SK-N-SH treated with all-trans-retinoic acid at 6 μM for 48 hours (cell line): ENCODE measurements around the gene PTPN1.

Experiments
- ATAC-seq: fragments of 200-7000 bp; cut with Tn5 transposase; 3 replicates; pipeline ENCODE4 v1.9.1; 2020; ENCODE audit warnings: mild to moderate bottlenecking, moderate library complexity
- ARNTL ChIP-seq: fragments of 450-650 bp; formaldehyde crosslinking; IDR thresholded peaks from 2 replicates; pipeline ENCODE4 v1.5.0; 2020; ENCODE audit warnings: low read depth, mild to moderate bottlenecking, moderate library complexity, borderline replicate concordance
- BACH2 ChIP-seq: fragments of 250-450 bp; sonication (Bioruptor Pico); IDR thresholded peaks from 2 replicates; pipeline ENCODE4 v1.9.0; 2021; ENCODE audit warnings: mild to moderate bottlenecking, borderline replicate concordance
- CREB5 ChIP-seq: fragments of 250-450 bp; sonication (Bioruptor Pico); IDR thresholded peaks from 2 replicates; pipeline ENCODE4 v1.5.1; 2020; ENCODE audit warnings: low read depth, mild to moderate bottlenecking, moderate library complexity
- CSDC2 ChIP-seq: fragments of 250-450 bp; sonication (Bioruptor Pico); IDR thresholded peaks from 2 replicates; pipeline ENCODE4 v1.5.0; 2020; ENCODE audit warnings: mild to moderate bottlenecking, moderate library complexity
- CSRNP3 ChIP-seq: fragments of 250-450 bp; sonication (Bioruptor Pico); IDR thresholded peaks from 2 replicates; pipeline ENCODE4 v1.5.1; 2021; ENCODE audit warnings: mild to moderate bottlenecking, moderate library complexity
- ESRRG ChIP-seq: fragments of 250-450 bp; sonication (Bioruptor Pico); IDR thresholded peaks from 2 replicates; pipeline ENCODE4 v1.6.1; 2021; ENCODE audit warnings: mild to moderate bottlenecking
- GLIS3 ChIP-seq: fragments of 250-450 bp; sonication (Bioruptor Pico); IDR thresholded peaks from 2 replicates; pipeline ENCODE4 v1.5.0; 2020; ENCODE audit warnings: mild to moderate bottlenecking, moderate library complexity
- OSR1 ChIP-seq: fragments of 250-450 bp; sonication (Bioruptor Pico); IDR thresholded peaks from 2 replicates; pipeline ENCODE4 v1.8.0; 2022; ENCODE audit warnings: moderate library complexity, mild to moderate bottlenecking, inconsistent platforms
- POU6F1 ChIP-seq: fragments of 250-450 bp; sonication (Bioruptor Pico); IDR thresholded peaks from 2 replicates; pipeline ENCODE4 v1.8.0; 2021; ENCODE audit warnings: low read depth, mild to moderate bottlenecking, moderate library complexity, borderline replicate concordance
- PPARA ChIP-seq: fragments of 250-450 bp; sonication (Bioruptor Pico); IDR thresholded peaks from 2 replicates; pipeline ENCODE4 v1.5.0; 2020; ENCODE audit warnings: mild to moderate bottlenecking, borderline replicate concordance
- SNAI2 ChIP-seq: fragments of 250-450 bp; sonication (Bioruptor Pico); IDR thresholded peaks from 2 replicates; pipeline ENCODE4 v1.5.0; 2020; ENCODE audit warnings: mild to moderate bottlenecking, moderate library complexity
- TOX ChIP-seq: fragments of 250-450 bp; sonication (Bioruptor Pico); IDR thresholded peaks from 2 replicates; pipeline ENCODE4 v1.8.0; 2021; ENCODE audit warnings: mild to moderate bottlenecking, moderate library complexity, borderline replicate concordance
- ZC3H10 ChIP-seq: fragments of 250-450 bp; sonication (Bioruptor Pico); IDR thresholded peaks from 2 replicates; pipeline ENCODE4 v1.5.1; 2021; ENCODE audit warnings: mild to moderate bottlenecking, moderate library complexity
- ZFP30 ChIP-seq: fragments of 450-650 bp; formaldehyde crosslinking; IDR thresholded peaks from 2 replicates; pipeline ENCODE4 v1.5.0; 2022; ENCODE audit warnings: mild to moderate bottlenecking, moderate library complexity
- ZNF565 ChIP-seq: fragments of 450-650 bp; formaldehyde crosslinking; conservative IDR thresholded peaks from 2 replicates; pipeline ENCODE4 v1.5.0; 2020; ENCODE audit warnings: low read depth, mild to moderate bottlenecking, moderate library complexity
- ZNF70 ChIP-seq: fragments of 450-650 bp; formaldehyde crosslinking; IDR thresholded peaks from 2 replicates; pipeline ENCODE4 v1.5.0; 2020; ENCODE audit warnings: mild to moderate bottlenecking, moderate library complexity
- TF ChIP-seq, protein P1 (sequence below): fragments of 250-450 bp; sonication (Bioruptor Pico); IDR thresholded peaks from 2 replicates; pipeline ENCODE4 v1.5.0; 2020; ENCODE audit warnings: mild to moderate bottlenecking, moderate library complexity
- TF ChIP-seq, protein P2 (sequence below): fragments of 250-450 bp; sonication (Bioruptor Pico); IDR thresholded peaks from 2 replicates; pipeline ENCODE4 v1.8.0; 2020; ENCODE audit warnings: mild to moderate bottlenecking, moderate library complexity, borderline replicate concordance

Gene PTPN1

DNA sequence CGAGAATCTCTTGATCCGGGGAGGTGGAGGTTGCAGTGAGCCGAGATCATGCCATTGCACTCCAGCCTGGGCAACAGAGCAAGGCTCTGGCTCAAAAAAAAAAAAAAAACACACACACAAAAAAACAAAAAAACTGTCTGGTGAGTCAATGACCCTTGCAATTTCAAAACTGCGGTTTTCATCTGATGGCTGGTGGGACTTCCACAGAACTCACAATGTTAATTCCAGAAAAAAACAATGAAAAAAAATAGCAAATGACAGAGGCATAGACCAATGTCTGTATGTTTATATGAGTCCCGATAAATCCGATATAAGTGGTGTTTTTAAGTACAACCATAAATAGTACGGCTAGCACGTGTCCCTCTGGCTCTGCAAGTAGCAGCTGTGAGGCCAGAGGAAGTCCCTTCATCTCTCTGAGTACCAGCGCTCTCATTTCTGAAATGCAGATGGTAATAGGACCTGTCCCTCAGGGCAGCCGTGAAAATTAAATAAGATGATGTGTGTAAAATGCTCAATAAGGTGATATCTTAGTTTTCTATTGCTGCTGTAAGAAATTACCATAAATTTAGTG is 21.9 kb upstream of the PTPN1 start:
- ATAC-seq, result no peak

DNA sequence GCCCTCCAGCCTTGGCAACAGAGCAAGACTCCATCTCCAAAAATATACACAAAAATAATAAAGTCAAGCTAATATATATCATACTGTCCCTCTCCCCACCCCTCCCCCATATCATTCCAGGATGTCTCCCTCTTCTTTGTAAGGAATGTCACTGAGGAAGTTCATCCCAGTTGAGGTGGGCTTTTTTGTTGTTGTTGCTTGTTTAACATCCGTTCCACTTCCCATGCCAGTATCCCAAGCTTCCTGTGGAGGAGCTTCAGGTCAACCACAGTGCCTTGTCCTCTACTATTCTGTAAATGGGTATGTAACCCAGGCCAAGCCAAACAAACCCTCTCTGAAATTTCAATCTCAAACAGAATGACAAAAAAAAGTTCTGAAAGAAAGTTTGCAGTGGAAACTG is 19.0 kb upstream of the PTPN1 start:
- TF ChIP-seq, protein P1, sequence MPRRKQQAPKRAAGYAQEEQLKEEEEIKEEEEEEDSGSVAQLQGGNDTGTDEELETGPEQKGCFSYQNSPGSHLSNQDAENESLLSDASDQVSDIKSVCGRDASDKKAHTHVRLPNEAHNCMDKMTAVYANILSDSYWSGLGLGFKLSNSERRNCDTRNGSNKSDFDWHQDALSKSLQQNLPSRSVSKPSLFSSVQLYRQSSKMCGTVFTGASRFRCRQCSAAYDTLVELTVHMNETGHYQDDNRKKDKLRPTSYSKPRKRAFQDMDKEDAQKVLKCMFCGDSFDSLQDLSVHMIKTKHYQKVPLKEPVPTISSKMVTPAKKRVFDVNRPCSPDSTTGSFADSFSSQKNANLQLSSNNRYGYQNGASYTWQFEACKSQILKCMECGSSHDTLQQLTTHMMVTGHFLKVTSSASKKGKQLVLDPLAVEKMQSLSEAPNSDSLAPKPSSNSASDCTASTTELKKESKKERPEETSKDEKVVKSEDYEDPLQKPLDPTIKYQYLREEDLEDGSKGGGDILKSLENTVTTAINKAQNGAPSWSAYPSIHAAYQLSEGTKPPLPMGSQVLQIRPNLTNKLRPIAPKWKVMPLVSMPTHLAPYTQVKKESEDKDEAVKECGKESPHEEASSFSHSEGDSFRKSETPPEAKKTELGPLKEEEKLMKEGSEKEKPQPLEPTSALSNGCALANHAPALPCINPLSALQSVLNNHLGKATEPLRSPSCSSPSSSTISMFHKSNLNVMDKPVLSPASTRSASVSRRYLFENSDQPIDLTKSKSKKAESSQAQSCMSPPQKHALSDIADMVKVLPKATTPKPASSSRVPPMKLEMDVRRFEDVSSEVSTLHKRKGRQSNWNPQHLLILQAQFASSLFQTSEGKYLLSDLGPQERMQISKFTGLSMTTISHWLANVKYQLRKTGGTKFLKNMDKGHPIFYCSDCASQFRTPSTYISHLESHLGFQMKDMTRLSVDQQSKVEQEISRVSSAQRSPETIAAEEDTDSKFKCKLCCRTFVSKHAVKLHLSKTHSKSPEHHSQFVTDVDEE (CRISPR knock-in tag), result no peak
- TF ChIP-seq SNAI2 (CRISPR knock-in tag) (no peak), PPARA (CRISPR knock-in tag) (no peak), GLIS3 (no peak), ZC3H10 (no peak), ZNF70 (no peak), ZNF565 (CRISPR knock-in tag) (no peak), OSR1 (CRISPR knock-in tag) (no peak), ESRRG (no peak)
- TF ChIP-seq, all 23 proteins: peak for 0
- no peak for ATAC-seq

More for the DNA sequence above, 21.9 kb upstream of the PTPN1 start:
- no peak for TF ChIP-seq ARNTL (CRISPR knock-in tag)
- no peak for TF ChIP-seq GLIS3
- no peak for TF ChIP-seq ZFP30
- TF ChIP-seq BACH2 (CRISPR knock-in tag), result no peak
- no peak for TF ChIP-seq POU6F1
- TF ChIP-seq, protein P1 (CRISPR knock-in tag), result no peak
- TF ChIP-seq CREB5 (CRISPR knock-in tag), result no peak
- TF ChIP-seq TOX, result no peak
- TF ChIP-seq ESRRG, result no peak
- no peak for TF ChIP-seq CSRNP3

GRCh38 chr20:50491926-50492634 is 18.1 kb upstream of the PTPN1 start:
- no peak for ATAC-seq

More at GRCh38 chr20:50491926-50492634, 18.1 kb upstream of the PTPN1 start:
- no peak for TF ChIP-seq CSDC2 (CRISPR knock-in tag)
- TF ChIP-seq ZFP30, result no peak
- TF ChIP-seq SNAI2 (CRISPR knock-in tag), result no peak
- TF ChIP-seq, protein P1 (CRISPR knock-in tag), result no peak
- TF ChIP-seq TOX, result no peak
- TF ChIP-seq, protein P2, sequence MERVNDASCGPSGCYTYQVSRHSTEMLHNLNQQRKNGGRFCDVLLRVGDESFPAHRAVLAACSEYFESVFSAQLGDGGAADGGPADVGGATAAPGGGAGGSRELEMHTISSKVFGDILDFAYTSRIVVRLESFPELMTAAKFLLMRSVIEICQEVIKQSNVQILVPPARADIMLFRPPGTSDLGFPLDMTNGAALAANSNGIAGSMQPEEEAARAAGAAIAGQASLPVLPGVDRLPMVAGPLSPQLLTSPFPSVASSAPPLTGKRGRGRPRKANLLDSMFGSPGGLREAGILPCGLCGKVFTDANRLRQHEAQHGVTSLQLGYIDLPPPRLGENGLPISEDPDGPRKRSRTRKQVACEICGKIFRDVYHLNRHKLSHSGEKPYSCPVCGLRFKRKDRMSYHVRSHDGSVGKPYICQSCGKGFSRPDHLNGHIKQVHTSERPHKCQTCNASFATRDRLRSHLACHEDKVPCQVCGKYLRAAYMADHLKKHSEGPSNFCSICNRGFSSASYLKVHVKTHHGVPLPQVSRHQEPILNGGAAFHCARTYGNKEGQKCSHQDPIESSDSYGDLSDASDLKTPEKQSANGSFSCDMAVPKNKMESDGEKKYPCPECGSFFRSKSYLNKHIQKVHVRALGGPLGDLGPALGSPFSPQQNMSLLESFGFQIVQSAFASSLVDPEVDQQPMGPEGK (CRISPR knock-in tag), result no peak
